Limb (tissue), 2 donors: Measurements from ENCODE around the gene FIGNL2.
A peak's percentile ranks its signal among the peaks of the same experiment; 100 is the strongest.

Source experiments
- DNase-seq, 2 donors: peaks; one replicate each; pipeline ENCODE4 v3.0.0-alpha.2; 2016; ENCODE audit errors: extremely low spot score in 2 of 2

FIGNL2 gene

DNA sequence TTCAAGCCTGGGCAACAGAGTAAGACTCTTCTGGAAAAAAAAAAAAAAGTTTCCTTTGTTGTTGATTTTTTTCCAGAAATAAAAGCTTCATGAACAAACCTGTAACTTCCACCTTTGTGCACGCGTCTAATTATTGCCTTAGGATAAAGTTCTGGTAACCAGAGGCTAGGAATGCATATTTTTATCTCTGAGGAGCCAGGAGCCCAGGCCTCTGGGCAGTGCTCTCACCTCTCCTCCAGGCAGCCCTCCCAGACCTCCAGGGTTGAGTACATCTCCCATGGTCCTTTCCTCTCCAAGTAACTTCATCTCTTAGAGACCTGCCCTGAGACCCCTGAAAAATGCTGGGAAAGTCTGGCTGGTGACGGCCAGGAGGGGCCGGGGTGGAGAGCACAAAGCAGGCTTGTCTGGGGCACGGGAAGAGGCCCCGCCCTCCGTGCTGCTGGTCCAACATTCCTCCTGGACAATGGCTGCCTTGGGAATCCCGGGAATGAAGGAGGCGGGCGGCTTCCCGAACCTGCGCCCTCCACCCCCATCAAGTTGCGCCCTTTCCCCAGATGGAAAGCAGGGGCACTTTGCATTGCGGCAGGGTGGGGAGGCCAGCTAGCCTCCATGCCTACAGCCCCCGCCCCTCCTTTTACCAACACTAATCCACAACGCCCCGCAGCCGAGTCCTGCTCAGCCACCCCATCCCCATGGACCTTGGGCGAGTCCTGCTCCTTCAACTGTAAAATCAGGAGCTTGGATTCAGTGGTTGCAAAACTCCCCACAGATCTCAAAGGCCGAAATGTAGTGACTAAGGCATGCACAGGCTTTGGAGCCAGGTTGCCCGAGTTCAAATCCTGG, 7.3 kb upstream of the FIGNL2 start:
- DNase-seq = peak in 1 of 2 donors; percentile 81

DNA sequence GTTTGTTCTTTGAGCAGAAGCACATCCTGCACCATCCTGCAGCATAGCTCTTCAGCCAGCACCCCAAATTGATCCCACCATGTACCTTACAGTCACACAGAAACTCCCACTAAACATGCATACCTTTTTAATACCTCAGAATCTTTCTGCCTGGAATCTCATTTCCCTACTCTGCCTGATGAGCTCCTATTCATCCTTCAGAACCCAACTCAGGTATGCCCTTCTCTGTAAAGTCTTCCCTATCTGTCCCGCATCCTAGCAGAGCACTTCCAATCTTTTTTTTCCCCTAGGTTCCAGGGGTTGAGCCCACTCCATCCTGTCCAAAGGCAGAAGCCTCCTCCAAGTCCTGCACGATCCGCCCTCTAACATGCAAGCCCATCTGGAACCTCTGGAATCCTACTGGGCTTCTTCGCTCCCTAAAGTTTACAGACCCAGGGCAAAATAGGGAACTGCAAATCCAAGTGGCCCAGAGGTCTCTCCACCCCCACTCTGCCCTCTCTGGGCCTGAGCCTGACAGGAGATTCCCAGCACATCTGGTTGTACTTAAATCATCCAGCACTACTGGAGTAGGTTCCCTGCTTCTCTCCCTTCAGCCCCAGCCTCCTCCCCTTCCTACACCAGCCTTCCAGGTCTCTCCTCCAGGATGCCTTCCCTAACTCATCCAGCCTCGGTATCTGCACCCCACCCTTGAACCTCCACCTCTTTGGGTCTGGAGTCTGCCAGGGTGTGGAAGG, 4.1 kb upstream of the FIGNL2 start:
- DNase-seq = no peak

DNA sequence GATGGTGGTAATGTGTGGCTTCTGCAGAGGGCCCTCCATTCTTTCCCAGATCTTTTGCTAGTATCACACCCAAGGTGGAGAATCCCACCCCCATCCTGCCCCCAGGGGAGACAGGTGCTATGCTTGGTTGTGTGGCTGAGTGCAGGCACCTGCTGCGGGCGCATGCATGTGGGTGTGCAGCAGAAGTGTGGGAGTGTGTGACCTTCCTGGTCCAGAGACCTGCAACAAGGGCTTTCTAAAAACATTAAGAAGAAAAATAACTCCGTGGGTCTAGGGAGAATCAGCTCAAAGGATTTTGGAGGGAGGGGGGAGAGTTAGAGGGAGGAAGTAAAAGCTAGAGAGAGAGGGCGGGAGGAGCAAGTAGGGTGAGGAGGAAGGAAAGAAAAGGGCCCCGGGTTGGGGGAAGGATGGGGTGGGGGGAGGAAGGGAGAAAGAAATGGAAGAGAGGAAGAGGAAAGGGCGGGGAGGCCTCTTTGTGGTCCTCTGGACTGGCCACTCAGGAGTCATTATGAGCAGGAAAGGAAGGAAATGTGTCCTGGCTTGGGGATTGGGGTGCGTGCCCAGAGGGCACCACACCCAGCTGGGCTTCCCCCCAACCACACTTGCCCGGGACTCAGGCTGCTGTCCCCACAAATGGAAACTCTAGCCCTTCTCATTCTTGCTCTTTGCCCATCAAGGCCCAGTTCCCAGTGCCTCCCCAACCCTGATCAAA, 3.1 kb upstream of the FIGNL2 start:
- DNase-seq = no peak

DNA sequence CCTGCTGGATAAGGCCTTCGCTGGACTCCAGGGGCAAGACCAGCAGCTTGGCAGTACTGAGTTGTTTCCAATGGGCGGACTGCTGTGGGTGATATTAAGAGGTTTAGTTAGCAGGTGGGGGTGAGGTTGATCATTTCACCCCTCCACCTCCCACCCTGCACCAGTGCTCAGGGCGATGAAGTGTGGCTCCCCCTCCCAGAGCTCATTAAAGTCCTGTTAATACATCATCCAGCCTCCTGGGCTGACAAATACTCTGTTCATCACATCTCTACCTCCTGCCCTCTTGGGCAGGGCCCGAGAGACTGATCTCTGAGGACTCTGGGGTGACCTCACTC, 2.4 kb upstream of the FIGNL2 start:
- no peak for DNase-seq

DNA sequence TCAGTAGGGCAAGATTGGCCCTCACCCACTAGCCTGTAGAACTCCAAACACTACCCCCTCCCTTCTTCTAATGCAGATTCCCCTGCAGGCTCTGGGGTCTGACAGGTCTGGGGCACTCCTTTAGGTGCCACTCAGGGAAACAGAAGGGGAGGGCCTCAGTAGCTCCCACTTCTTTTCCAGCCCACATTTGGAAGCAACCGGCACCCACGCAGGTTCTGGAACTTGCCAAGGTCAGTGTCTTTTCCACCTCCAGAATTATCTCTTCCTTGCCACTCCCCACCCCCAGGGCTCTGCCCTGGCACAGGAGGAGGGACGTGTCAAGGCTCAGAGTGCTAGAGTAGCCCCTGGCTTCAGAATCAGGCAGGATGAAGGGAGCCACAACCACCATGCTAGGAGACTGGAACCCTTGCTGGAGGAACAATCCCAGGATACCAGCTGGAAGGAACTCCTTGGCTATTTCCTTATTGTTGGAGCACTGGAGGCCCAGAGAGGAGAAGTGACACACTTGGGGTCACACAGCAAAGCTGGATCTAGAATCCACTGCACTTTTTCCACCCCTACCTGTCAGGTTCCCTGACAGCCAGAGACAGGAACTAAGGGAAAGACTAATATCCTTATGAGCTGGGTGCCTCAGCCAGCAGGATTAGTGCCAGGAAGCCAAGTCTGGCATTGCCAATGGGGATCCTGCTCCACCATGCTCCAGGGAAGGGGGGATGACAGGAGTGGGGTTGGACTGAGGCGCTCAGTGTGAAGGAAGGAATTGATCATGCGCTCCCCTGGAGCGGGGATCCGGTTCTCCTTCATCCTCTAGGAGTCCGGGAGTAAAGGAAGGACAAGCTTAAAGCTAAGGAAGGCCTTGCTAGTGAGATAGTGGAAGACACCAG, 1.8 kb upstream of the FIGNL2 start:
- no peak for DNase-seq

DNA sequence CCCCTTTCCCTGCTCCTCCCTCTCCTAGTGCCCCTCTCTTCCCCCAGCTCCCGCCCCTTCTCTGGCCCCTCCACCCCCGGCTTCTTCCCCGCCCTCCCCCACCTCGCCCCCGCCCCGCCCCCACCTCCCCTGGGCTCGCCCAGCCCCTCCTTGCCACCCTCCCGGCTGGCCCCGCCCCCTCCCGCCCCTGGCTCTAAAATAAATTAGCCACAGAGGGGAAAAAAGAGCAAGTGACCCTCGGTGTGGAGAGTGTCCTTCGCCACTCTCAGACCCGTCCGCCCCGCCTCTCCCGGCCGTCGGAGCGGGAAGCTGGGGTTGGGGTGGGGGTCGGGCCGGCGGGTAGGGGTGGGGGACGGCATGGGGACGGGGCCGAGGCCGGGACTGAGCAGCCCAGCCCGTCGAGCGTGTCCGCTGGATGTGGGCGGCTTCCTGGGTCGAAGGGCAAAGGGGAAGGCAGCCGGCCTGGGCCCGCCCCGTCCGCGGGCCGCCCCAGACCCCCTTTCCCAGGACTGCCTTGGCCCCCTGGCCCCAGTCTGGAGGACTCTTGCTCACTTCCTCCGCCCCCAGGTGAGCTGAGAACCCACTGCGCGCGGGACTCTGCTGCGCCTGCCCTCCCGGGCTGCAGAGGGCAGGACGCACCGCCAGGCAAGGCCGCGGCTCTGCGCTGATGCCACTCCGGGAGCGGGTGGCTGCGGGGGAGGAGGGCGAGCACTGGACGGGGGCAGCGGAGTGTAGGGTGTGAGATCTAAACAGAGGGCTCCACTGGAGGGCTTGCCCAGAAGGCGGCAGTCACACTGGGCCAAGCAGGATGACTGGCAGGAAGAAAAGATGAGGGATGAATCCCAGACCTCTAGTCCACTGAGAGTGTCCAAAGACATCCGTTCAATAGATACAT, 570 bp upstream of the FIGNL2 start:
- peak in 1 of 2 donors; percentile 79 for DNase-seq

- no peak for DNase-seq
Measured at GRCh38 chr12:51847643-51848325, 734 bp downstream of the FIGNL2 start.

DNA sequence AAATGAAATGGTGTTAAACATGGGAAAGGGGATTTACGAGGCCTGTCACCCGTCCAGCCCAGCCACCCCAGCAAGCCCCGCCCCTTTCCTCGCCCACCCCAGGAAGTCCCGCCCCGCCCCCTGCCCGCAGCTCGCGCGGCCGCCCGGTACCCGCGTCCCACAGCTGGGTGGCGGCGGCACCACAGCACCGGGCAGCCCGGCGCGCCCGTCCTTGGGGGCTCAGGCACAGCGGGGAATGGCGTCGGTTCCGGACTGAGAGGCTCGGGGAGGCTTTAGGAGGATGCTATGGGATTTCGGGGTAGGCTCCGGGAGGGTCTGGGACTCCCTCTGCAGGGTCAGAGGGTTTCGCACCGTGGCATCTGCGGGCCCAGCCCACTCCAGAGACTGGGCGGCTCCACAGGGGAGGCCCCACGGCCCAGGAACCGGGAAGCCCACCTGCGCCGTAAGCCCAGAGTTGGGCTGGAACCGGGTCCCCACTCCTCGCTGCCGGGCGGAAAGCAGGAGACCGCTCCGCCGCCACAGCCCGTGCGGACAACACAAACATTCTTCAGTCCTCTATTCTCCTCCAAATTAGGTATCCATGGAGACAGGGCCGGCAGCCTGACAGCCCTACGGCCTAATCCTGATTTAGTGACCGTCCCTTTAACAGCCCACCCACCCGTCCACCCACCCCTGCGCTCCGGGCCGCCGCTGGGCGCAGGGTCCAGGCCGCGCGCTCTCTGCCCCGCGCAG, 1.4 kb downstream of the FIGNL2 start:
- DNase-seq = peak in 1 of 2 donors; percentile 86

DNA sequence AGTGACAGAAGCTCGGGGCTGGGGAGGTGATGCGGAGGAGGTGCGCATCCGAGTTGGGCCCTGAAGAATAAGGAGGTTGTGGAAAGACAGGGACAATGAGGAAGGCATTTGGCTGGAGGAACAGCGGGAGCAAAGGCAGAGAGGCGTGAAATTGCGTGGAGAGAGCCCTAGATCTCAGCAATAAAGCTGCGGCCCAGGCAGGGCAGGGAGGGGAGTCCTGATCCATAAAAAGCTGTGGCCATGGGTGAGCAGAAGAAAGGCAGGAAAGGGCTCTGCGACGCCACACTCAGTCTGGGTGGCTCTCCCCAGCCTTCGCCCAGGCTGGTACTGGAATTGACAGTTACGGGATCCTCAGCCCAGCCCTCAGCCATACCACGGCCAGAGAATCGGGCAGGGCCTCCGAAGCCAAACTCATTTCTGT, 2.2 kb downstream of the FIGNL2 start:
- DNase-seq = no peak

DNA sequence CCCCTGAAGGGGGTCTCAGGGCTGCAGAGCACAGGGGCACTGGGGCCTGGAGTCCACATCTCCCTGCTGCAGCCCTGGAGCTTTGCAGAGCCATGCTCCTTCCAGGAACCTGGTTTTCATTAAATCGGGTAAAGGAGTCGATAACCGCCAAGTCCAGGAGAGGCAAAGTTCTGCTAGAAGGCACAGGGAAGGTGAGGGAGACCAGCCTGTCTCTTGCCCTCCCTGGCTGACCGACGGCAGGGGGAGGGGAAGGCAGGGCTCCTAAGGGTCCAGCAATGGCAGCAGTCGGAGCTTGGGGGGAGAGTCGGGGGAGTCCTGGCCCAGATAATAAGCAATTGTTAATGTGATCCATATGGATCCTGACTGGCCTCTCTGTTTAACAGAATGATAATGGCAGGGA, 3.0 kb downstream of the FIGNL2 start:
- DNase-seq = no peak

DNA sequence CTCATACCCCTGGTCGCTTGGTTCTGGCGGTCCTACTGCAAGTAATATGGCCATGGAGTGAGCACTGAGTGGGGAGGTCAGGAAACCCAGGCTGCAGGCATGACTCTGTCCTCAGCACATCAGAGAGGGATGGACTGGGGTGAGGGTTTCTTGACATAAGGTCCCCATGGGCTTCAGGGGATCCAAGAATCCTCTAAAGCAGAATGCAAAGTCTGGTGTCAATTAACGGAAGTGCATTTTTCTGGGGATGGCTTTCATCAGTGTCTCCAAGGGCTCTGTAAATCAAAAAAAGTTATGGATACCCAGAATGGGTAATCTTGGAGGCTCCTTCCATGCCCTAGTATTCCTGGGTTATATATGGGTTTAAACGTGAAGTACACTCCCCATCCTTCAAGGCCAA, 3.7 kb downstream of the FIGNL2 start:
- no peak for DNase-seq

DNA sequence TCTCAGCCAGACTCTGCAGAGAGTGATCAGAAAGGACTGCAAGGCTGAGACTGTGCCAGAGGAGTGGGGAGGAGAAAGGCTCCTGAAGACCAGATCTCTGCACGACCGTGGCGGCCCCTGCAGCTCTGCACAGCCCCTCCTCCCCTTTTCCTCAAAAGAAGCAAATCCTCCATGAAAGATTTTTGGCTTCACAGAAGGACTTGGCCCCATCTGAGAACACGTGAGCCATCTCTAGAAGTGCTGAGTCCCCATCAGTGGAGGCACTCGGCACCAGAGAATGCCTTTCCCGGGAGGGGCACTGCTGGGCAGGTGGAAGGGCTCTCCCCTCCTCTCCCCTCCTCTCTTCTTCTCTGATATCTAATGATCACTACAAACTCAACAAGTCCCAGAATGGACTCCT, 6.8 kb downstream of the FIGNL2 start:
- DNase-seq = no peak

- DNase-seq = no peak
Measured at GRCh38 chr12:51840966-51841365, 7.6 kb downstream of the FIGNL2 start.

DNA sequence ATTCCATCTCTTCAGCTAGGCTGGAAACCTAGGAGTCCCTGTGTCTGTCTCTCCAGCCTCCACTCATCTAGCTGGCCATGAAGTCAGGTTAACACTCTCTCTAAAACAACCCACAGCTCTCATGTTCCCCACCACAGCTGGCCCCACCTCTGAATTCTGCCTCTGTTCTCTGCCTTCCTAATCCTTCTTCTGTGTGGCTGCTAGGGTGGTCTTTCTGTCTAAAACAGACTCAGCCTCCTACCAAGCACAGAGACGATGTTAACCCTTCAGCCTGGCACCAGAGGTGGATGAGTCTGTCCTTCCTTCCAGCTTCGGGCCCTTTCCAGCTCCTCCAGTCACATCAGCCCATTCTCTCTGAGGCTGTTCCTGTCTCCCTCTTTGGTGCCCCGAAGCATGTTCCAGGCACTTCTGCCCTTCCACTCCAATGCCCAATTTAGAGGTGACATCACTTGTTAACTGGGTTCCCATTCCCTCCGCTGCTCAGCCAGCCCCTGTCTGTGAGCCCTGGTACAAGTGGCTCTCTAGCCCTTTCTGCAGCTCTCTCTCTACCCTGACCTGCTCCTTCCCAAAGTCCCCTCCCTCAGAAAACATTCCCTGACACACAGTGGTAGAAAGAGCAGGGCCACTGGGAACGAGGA, 9.1 kb downstream of the FIGNL2 start:
- no peak for DNase-seq

DNA sequence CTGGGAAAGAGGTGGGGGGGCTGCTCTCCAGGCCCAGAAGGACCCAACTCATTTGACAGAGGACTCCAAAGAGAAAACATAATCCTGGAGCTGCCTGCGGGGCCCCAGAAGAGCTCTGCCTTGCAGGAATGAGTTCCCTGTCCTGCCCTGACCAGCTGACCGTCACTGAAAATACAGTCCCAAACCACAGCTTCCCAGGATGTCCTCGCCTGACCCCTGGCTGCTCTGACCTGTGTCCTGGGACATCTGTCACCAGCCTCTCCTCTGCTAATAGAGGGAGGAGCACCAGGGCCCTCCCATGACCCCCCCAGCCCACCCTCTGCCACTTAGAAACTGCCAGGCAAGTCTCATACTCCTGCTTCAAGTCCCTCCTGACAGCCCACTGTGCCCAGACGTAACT, 9.8 kb downstream of the FIGNL2 start:
- no peak for DNase-seq

DNA sequence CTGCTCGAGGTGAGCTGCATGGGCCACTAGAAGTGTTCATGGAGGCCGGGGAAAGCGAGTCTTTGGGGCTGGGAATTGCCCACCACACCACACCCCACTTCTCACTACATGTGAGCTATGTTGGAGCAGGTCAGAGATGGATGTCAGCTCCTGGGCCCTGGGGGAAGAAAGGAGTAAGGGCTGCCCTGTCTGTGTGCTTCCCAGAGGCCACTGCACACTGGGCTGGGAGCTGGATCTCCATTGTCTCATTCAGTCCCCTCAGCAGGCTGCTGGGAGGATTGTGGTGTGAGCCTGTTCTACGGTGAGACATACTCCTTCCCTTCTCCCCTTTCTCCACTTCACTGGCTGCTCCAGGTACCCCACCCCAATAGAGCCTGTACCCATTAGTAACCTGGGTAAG, 10.5 kb downstream of the FIGNL2 start:
- DNase-seq = no peak

GRCh38 chr12:51837286-51837685, 11.2 kb downstream of the FIGNL2 start:
- peak in 1 of 2 donors; percentile 30 for DNase-seq

GRCh38 chr12:51836827-51837173, 11.7 kb downstream of the FIGNL2 start:
- peak in 1 of 2 donors; percentile 36 for DNase-seq
